Measurements from ENCODE around the gene MEGF11. TPM values are rescaled to one million over a fixed set of nuclear protein-coding genes. Genes with fewer than 3 reads are reported as not detected.

Gene MEGF11
- total RNA-seq, 1 experiment from 2014 or later, result not detected

- ChIA-PET CTCF (interaction anchor here (0.5 kb wide), 1 partner anchor 695 kb away, joined by 6 read pairs; the partner anchor contains the start of gene LCTL), POLR2A (ENCODE audit: unreplicated experiment) (interaction anchor here (0.5 to 0.7 kb wide), 4 partner anchors 38 to 261 kb away, joined by 3 to 5 read pairs (median 4); no protein-coding TSS in a partner anchor)
- no TSS peak for BruUV-seq (replicated peaks)
- DNase-seq, result peak in 1 of 2 experiments; percentile 81
- Histone ChIP-seq H3K4me3 (peak overlapping the region; percentile 96), H3K27ac (peak overlapping the region; percentile 85), H3K79me2 (ENCODE audit: low read depth) (peaks cover 66% of the 10 kb centered on the region), H3K9me3 (ENCODE audit: insufficient read depth, low read depth) (no peaks in the 10 kb centered on the region), H3K27me3 (ENCODE audit: insufficient read depth, low read depth) (no peaks in the 10 kb centered on the region), H3K36me3 (ENCODE audit: low read depth) (no peaks in the 10 kb centered on the region), H3K4me2 (peak overlapping the region; percentile 97), H4K20me1 (ENCODE audit: insufficient read depth) (peaks cover 38% of the 10 kb centered on the region), H3K4me1 (replicated peaks; ENCODE audit: insufficient read depth) (peaks cover 21% of the 10 kb centered on the region; the same call in 1 of the 2 replicates), H3F3A (ENCODE audit: insufficient read depth, low read depth) (peaks cover 20% of the 10 kb centered on the region), H2AFZ (peak overlapping the region; percentile 97), H3K9me2 (ENCODE audit: insufficient read depth) (no peaks in the 10 kb centered on the region)
- TF ChIP-seq, protein P1, sequence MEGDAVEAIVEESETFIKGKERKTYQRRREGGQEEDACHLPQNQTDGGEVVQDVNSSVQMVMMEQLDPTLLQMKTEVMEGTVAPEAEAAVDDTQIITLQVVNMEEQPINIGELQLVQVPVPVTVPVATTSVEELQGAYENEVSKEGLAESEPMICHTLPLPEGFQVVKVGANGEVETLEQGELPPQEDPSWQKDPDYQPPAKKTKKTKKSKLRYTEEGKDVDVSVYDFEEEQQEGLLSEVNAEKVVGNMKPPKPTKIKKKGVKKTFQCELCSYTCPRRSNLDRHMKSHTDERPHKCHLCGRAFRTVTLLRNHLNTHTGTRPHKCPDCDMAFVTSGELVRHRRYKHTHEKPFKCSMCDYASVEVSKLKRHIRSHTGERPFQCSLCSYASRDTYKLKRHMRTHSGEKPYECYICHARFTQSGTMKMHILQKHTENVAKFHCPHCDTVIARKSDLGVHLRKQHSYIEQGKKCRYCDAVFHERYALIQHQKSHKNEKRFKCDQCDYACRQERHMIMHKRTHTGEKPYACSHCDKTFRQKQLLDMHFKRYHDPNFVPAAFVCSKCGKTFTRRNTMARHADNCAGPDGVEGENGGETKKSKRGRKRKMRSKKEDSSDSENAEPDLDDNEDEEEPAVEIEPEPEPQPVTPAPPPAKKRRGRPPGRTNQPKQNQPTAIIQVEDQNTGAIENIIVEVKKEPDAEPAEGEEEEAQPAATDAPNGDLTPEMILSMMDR (conservative IDR thresholded peaks at IDR 0.05), result no peak
- no peak for TF ChIP-seq EZH2 (IDR thresholded peaks at IDR 0.05; ENCODE audit: low read depth)
- intact Hi-C loops (cut with micrococcal nuclease; ENCODE audit: unreplicated experiment), result loop anchor here (1.0 kb wide), 1 partner anchor 35 kb away; no protein-coding TSS in a partner anchor
Measured at GRCh38 chr15:65870889-65871533, 382.5 kb downstream of the MEGF11 start.

- TSS peak; percentile 30 for BruUV-seq (replicated peaks)
Measured at GRCh38 chr15:65869954-65870871, 383.3 kb downstream of the MEGF11 start.

More at GRCh38 chr15:65869954-65870871, 383.3 kb downstream of the MEGF11 start:
- Histone ChIP-seq H3K4me3 (peak overlapping the region; percentile 96), H3K36me3 (ENCODE audit: low read depth) (no peaks in the 10 kb centered on the region), H3F3A (ENCODE audit: insufficient read depth, low read depth) (peaks cover 20% of the 10 kb centered on the region), H3K9me2 (ENCODE audit: insufficient read depth) (no peaks in the 10 kb centered on the region), H3K4me1 (replicated peaks; ENCODE audit: insufficient read depth) (peaks cover 21% of the 10 kb centered on the region; the same call in 1 of the 2 replicates), H3K9me3 (ENCODE audit: insufficient read depth, low read depth) (no peaks in the 10 kb centered on the region), H2AFZ (peak overlapping the region; percentile 97), H3K27me3 (ENCODE audit: insufficient read depth, low read depth) (no peaks in the 10 kb centered on the region), H3K4me2 (peak overlapping the region; percentile 97), H4K20me1 (ENCODE audit: insufficient read depth) (peaks cover 31% of the 10 kb centered on the region), H3K27ac (peak overlapping the region; percentile 85), H3K79me2 (ENCODE audit: low read depth) (peaks cover 58% of the 10 kb centered on the region)
- POLR2A ChIA-PET (ENCODE audit: unreplicated experiment), result interaction anchor here (0.5 to 1.3 kb wide), 9 partner anchors 37 to 584 kb away, joined by 3 to 6 read pairs (median 4); no protein-coding TSS in a partner anchor
- TF ChIP-seq EZH2 (IDR thresholded peaks at IDR 0.05; ENCODE audit: low read depth), result no peak
- TF ChIP-seq, protein P1 (conservative IDR thresholded peaks at IDR 0.05), result no peak
- peak; percentile 62 to 75 for DNase-seq
- intact Hi-C loops (cut with micrococcal nuclease; ENCODE audit: unreplicated experiment), result loop anchor here (1.0 to 2.0 kb wide), 4 partner anchors 36 to 259 kb away; partner anchors contain the start of genes DENND4A and INTS14
- CTCF ChIA-PET, result interaction anchor here (0.5 to 0.6 kb wide), 3 partner anchors 32 to 696 kb away, joined by 3 to 7 read pairs (median 6); partner anchors contain the start of gene LCTL
